GM12878 (cell line): ENCODE measurements around the gene CXCL9. TPM values are rescaled to one million over a fixed set of nuclear protein-coding genes. Genes with fewer than 3 reads are reported as not detected.

Experiments used
- ATAC-seq: fragments of 200-7000 bp; cut with Tn5 transposase; 3 replicates; pipeline ENCODE4 v1.9.1; 2020; ENCODE audit warnings: mild to moderate bottlenecking, moderate library complexity
- BruUV-seq: library from RNA; stranded (reverse); fragments of 400-500 nt; replicated peaks from 2 replicates; lab custom pipeline; 2021; lab: Mats Ljungman, UMichigan
- CTCF ChIA-PET: fragments of 300-600 bp; sonication (Branson Sonifier 250); formaldehyde crosslinking; extraction: SDS; loops from one replicate; lab custom pipeline; 2021; ENCODE audit warnings: inconsistent platforms; lab: Yijun Ruan, JAX
- POLR2A ChIA-PET: fragments of 350-600 bp; formaldehyde crosslinking; extraction: SDS; loops from one replicate; lab custom pipeline; 2021; ENCODE audit warnings: inconsistent platforms; lab: Charles Lee
- RAD21 ChIA-PET: fragments of 300-600 bp; sonication (Branson Sonifier 250); formaldehyde crosslinking; loops from one replicate; lab custom pipeline; 2023; ENCODE audit warnings: antibody characterized with exemption; ENCODE audit not compliant: unreplicated experiment; lab: Charles Lee
- SMC1A ChIA-PET: fragments of 300-600 bp; sonication (Branson Sonifier 250); formaldehyde crosslinking; loops from one replicate; lab custom pipeline; 2023; ENCODE audit not compliant: unreplicated experiment, uncharacterized antibody; lab: Charles Lee
- DNase-seq: peaks from one replicate; pipeline ENCODE4 v3.0.0-alpha.2; 2011; ENCODE audit warnings: low read depth, low spot score
- FAIRE-seq: peaks from 3 replicates; lab custom pipeline; 2011; peaks lifted over from hg19 to GRCh38; lab: Jason Lieb, UNC
- H2AFZ ChIP-seq: 2 replicates; pipeline ENCODE4 v1.6.0; 2011; ENCODE audit warnings: low read depth, low read length, control low read depth; ENCODE audit not compliant: control insufficient read depth
- H3K27ac ChIP-seq: 2 replicates; pipeline ENCODE4 v1.5.1; 2011; ENCODE audit warnings: control low read depth; ENCODE audit not compliant: control insufficient read depth, insufficient read depth
- H3K27me3 ChIP-seq, 2 experiments: replicated peaks in 1 of 2; 2 replicates each; pipeline versions ENCODE4 v1.6.0 to v1.6.1; 2011; ENCODE audit warnings: low read length in 1 of 2; ENCODE audit not compliant: control insufficient read depth in 2 of 2, insufficient read depth in 2 of 2
- H3K36me3 ChIP-seq, 2 experiments: 2 replicates each; pipeline ENCODE4 v1.5.1; 2011; ENCODE audit warnings: low read length in 1 of 2; ENCODE audit not compliant: control insufficient read depth in 2 of 2, insufficient read depth in 2 of 2
- H3K4me1 ChIP-seq: 2 replicates; pipeline ENCODE4 v1.6.1; 2011; ENCODE audit warnings: mild to moderate bottlenecking, low read length, moderate library complexity, mixed read lengths; ENCODE audit not compliant: control insufficient read depth, insufficient read depth
- H3K4me2 ChIP-seq: 2 replicates; pipeline ENCODE4 v1.6.0; 2011; ENCODE audit warnings: control low read depth; ENCODE audit not compliant: control insufficient read depth, insufficient read depth
- H3K4me3 ChIP-seq: fragments of 200-600 bp; sonication (generic); 2 replicates; pipeline ENCODE4 v1.5.1; 2016
- H3K79me2 ChIP-seq: 2 replicates; pipeline ENCODE4 v1.6.0; 2011; ENCODE audit warnings: low read length; ENCODE audit not compliant: control insufficient read depth, insufficient read depth
- H3K9ac ChIP-seq: 2 replicates; pipeline ENCODE4 v1.8.0; 2011; ENCODE audit warnings: low read length, control low read depth, mixed read lengths; ENCODE audit not compliant: control insufficient read depth, insufficient read depth
- H3K9me3 ChIP-seq: replicated peaks from 3 replicates; pipeline ENCODE4 v1.5.1; 2011; ENCODE audit warnings: mild to moderate bottlenecking, low read length; ENCODE audit not compliant: control insufficient read depth, insufficient read depth
- H4K20me1 ChIP-seq: 2 replicates; pipeline ENCODE4 v1.6.0; 2011; ENCODE audit not compliant: control insufficient read depth, insufficient read depth
- NFYB ChIP-seq: IDR thresholded peaks from 2 replicates; pipeline ENCODE4 v1.6.1; 2011; ENCODE audit warnings: low read depth, mild to moderate bottlenecking, low read length, improper control_type of control experiment, moderate library complexity; ENCODE audit not compliant: insufficient read depth
- PKNOX1 ChIP-seq: fragments of 450-650 bp; IDR thresholded peaks from 2 replicates; pipeline ENCODE4 v1.6.1; 2016; ENCODE audit warnings: mild to moderate bottlenecking
- WGBS: methylation state at CpG from one replicate; pipeline ENCODE4 v1.1.6; 2016; ENCODE audit warnings: low lambda C conversion rate; ENCODE audit not compliant: insufficient replicate concordance, insufficient coverage; ENCODE audit errors: missing lambda C conversion rate; 5-methylcytosine and 5-hydroxymethylcytosine counted together
- in situ Hi-C: fragments of 300-500 bp; cut with MboI; formaldehyde crosslinking; loops from 9 replicates; pipeline ENCODE4 v1.14.3; 2018; ENCODE audit warnings: mixed read lengths
- intact Hi-C: fragments of 100-400 bp; cut with micrococcal nuclease; formaldehyde crosslinking; loops from one replicate; pipeline ENCODE4 v1.14.2; 2022; ENCODE audit not compliant: unreplicated experiment
- polyA plus RNA-seq, 11 experiments: library from polyadenylated mRNA; depleted of rRNA in 4 of 11; unstranded in 6 of 11; stranded (reverse) in 5 of 11; fragments of >200 nt; fragmentation: Nextera tagmentation in 4 of 11; fragmentation: Illumina TruSeq in 1 of 11; extraction: Ambion mirVana in 4 of 11; extraction: Trizol in 1 of 11; gene quantifications; 1 replicate in 1 of 11; 2 replicates in 10 of 11; pipeline versions ENCODE4 v1.2.1 to v1.2.3, GENCODE V29; 2011 to 2016; ENCODE audit warnings: inconsistent platforms in 2 of 11, missing spikeins in 2 of 11, low read depth in 1 of 11
- total RNA-seq, 4 experiments: library from RNA; depleted of rRNA in 3 of 4; stranded (reverse); fragments of >200 nt in 3 of 4; fragmentation: Illumina TruSeq in 1 of 4; extraction: Trizol in 1 of 4; gene quantifications; 2 replicates each; pipeline versions ENCODE4 v1.2.1 to v1.2.3, GENCODE V29; 2013 to 2021

CXCL9 gene
- total and polyA plus RNA-seq, 10 of the 15 experiments (the other 5 are each of a cell fraction or from before 2014, with no cell fraction given): 0.03 to 0.46 (median 0.22) TPM; not detected in 1

- BruUV-seq: no TSS peak
- Histone ChIP-seq H3K27ac (no peak overlapping the region), H3K4me2 (no peak overlapping the region), H2AFZ (no peak overlapping the region), H3K9ac (no peak overlapping the region), H4K20me1 (no peaks in the 10 kb centered on the region), H3K36me3 (no peaks in the 10 kb centered on the region), H3K9me3 (no peaks in the 10 kb centered on the region; the same call in 2 of the 3 replicates), H3K4me1 (no peaks in the 10 kb centered on the region), H3K27me3 (peaks cover 5 to 8% of the 10 kb centered on the region in 2 experiments; a peak in 2 of 4 replicates), H3K79me2 (no peaks in the 10 kb centered on the region), H3K4me3 (no peak overlapping the region)
- SMC1A ChIA-PET: interaction anchor here (1.5 kb wide), 1 partner anchor 62 kb away, joined by 5 read pairs; no protein-coding TSS in a partner anchor
- CTCF ChIA-PET: interaction anchor here (1.1 kb wide), 1 partner anchor 65 kb away, joined by 3 read pairs; no protein-coding TSS in a partner anchor
- DNase-seq: no peak
- RAD21 ChIA-PET: no interaction called here
- POLR2A ChIA-PET: no interaction called here
- TF ChIP-seq PKNOX1: no peak
- ATAC-seq: no peak
- FAIRE-seq: no peak
- in situ Hi-C loops (no loop called here), intact Hi-C loops (no loop called here)
- 64% methylated on average over 4 of the region's 4 CpGs for WGBS
Measured at GRCh38 chr4:76002176-76002575, 5.1 kb downstream of the CXCL9 start.

- WGBS: 71% methylated on average over 7 of the region's 7 CpGs
- no peak for FAIRE-seq
- H4K20me1 ChIP-seq: no peaks in the 10 kb centered on the region
- no peak overlapping the region for H3K9ac ChIP-seq
- POLR2A ChIA-PET: no interaction called here
- H3K9me3 ChIP-seq: no peaks in the 10 kb centered on the region; the same call in 2 of the 3 replicates
- SMC1A ChIA-PET: interaction anchor here (1.5 to 2.7 kb wide), 2 partner anchors 63 to 65 kb away, joined by 5 to 10 read pairs; no protein-coding TSS in a partner anchor
- DNase-seq: no peak
- H3K4me3 ChIP-seq: no peak overlapping the region
- no TSS peak for BruUV-seq
- CTCF ChIA-PET: no interaction called here
- peaks cover 5 to 8% of the 10 kb centered on the region in 2 experiments; a peak in 2 of 4 replicates for H3K27me3 ChIP-seq
- H3K4me2 ChIP-seq: no peak overlapping the region
- H3K27ac ChIP-seq: no peak overlapping the region
- intact Hi-C loops: no loop called here
- in situ Hi-C loops: no loop called here
- RAD21 ChIA-PET: no interaction called here
- no peaks in the 10 kb centered on the region for H3K79me2 ChIP-seq
- no peak for ATAC-seq
- H3K4me1 ChIP-seq: no peaks in the 10 kb centered on the region
- no peaks in the 10 kb centered on the region for H3K36me3 ChIP-seq
- H2AFZ ChIP-seq: no peak overlapping the region
- no peak for TF ChIP-seq NFYB
Measured at GRCh38 chr4:76001700-76002099, 5.6 kb downstream of the CXCL9 start.
